GM23248 (cell line): ENCODE data around the gene SF3B2.

Experiments
- EZH2 ChIP-seq: fragments of 200-600 bp; sonication (generic); IDR thresholded peaks from 2 replicates; pipeline ENCODE4 v1.6.1; 2018; ENCODE audit warnings: antibody characterized with exemption, mild to moderate bottlenecking; ENCODE audit not compliant: insufficient read depth, poor library complexity, severe bottlenecking
- EZH2phosphoT487 ChIP-seq: fragments of 200-600 bp; sonication (generic); IDR thresholded peaks from 2 replicates; pipeline ENCODE4 v1.6.1; 2018; ENCODE audit warnings: antibody characterized with exemption, moderate library complexity, mild to moderate bottlenecking, low read depth; ENCODE audit not compliant: insufficient read depth

DNA sequence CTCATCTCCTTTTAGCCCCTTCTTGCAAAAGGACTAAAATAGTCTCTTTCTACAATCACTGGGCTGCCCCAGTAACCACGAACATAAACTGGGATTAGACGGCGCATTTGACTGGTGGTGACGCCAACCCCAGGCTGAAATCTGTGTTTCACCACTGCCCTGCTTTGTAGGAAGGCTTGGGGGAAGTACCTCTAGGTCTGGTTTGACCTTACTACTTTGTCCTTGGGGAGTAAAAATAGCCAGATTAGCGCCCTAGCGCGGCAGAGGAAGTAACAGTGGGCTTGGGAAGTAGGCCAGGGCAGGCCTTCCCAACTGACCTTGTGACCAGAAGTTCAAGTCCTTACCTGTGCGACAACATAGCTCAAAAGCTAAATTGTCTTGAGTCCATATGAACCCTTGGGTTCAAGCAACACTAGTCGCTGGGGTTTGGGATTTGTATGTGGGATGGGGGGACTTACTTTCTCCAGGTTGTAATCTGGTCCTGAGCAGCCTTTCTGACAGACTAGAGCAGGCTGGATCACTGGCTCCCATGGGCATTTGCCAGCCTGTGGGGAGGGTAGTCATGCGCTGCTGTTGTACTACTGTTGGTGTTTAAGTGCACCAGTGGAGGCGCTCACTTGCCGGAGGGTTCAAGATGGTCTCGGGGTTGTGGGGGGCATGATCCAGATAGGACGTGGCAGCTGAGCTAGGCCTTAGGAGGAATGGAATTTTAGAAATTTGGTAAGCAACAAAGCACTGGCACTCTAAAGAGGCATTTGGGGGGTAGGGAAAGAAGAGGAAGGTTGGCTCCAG is 17.0 kb downstream of the SF3B2 start:
- no peak for TF ChIP-seq EZH2
- no peak for TF ChIP-seq EZH2phosphoT487
